ENCODE measurements around the gene CAP1.

CAP1 gene

DNA sequence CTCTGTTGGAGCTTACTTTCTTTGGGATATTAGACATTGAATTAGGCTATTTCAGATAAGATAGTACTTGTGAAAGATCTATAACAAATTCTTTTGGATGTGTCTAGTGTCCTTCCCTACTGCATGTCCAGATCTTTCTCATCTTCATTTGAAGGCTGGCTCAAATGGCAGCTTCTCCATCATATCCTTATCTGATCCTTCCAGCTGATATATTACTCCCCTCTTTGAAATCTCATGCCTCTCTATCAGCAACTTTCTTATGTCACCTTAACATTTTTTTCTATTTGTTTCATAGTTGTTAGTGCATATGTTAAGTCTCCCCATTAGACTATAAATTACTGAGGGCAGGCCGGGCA lies 17.5 kb downstream of the CAP1 start:
- TF ChIP-seq, protein P1, sequence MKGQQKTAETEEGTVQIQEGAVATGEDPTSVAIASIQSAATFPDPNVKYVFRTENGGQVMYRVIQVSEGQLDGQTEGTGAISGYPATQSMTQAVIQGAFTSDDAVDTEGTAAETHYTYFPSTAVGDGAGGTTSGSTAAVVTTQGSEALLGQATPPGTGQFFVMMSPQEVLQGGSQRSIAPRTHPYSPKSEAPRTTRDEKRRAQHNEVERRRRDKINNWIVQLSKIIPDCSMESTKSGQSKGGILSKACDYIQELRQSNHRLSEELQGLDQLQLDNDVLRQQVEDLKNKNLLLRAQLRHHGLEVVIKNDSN (IDR thresholded peaks at IDR 0.05) = no peak
- TF ChIP-seq FOXM1 (IDR thresholded peaks at IDR 0.05; ENCODE audit: borderline replicate concordance, low read depth) (no peak), CREB1 (IDR thresholded peaks at IDR 0.05; ENCODE audit: low read depth) (no peak), RAD21 (IDR thresholded peaks at IDR 0.05; ENCODE audit: low read depth) (no peak), TEAD4 (IDR thresholded peaks at IDR 0.05) (no peak), CEBPB (IDR thresholded peaks at IDR 0.05) (no peak), YY1 (IDR thresholded peaks at IDR 0.05; ENCODE audit: low read depth) (no peak), EGR1 (IDR thresholded peaks at IDR 0.05) (no peak), EP300 (IDR thresholded peaks at IDR 0.05; ENCODE audit: borderline replicate concordance) (no peak), NFIC (IDR thresholded peaks at IDR 0.05) (no peak), TAF1 (IDR thresholded peaks at IDR 0.05; ENCODE audit: low read depth) (no peak), TCF12 (IDR thresholded peaks at IDR 0.05; ENCODE audit: low read depth) (no peak), ZBTB7A (IDR thresholded peaks at IDR 0.05; ENCODE audit: low read depth) (no peak)
- TF ChIP-seq, protein P2, sequence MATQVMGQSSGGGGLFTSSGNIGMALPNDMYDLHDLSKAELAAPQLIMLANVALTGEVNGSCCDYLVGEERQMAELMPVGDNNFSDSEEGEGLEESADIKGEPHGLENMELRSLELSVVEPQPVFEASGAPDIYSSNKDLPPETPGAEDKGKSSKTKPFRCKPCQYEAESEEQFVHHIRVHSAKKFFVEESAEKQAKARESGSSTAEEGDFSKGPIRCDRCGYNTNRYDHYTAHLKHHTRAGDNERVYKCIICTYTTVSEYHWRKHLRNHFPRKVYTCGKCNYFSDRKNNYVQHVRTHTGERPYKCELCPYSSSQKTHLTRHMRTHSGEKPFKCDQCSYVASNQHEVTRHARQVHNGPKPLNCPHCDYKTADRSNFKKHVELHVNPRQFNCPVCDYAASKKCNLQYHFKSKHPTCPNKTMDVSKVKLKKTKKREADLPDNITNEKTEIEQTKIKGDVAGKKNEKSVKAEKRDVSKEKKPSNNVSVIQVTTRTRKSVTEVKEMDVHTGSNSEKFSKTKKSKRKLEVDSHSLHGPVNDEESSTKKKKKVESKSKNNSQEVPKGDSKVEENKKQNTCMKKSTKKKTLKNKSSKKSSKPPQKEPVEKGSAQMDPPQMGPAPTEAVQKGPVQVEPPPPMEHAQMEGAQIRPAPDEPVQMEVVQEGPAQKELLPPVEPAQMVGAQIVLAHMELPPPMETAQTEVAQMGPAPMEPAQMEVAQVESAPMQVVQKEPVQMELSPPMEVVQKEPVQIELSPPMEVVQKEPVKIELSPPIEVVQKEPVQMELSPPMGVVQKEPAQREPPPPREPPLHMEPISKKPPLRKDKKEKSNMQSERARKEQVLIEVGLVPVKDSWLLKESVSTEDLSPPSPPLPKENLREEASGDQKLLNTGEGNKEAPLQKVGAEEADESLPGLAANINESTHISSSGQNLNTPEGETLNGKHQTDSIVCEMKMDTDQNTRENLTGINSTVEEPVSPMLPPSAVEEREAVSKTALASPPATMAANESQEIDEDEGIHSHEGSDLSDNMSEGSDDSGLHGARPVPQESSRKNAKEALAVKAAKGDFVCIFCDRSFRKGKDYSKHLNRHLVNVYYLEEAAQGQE (IDR thresholded peaks at IDR 0.05; ENCODE audit: low read depth) = no peak
- TF ChIP-seq, protein P3, sequence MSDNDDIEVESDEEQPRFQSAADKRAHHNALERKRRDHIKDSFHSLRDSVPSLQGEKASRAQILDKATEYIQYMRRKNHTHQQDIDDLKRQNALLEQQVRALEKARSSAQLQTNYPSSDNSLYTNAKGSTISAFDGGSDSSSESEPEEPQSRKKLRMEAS (IDR thresholded peaks at IDR 0.05) = no peak

DNA sequence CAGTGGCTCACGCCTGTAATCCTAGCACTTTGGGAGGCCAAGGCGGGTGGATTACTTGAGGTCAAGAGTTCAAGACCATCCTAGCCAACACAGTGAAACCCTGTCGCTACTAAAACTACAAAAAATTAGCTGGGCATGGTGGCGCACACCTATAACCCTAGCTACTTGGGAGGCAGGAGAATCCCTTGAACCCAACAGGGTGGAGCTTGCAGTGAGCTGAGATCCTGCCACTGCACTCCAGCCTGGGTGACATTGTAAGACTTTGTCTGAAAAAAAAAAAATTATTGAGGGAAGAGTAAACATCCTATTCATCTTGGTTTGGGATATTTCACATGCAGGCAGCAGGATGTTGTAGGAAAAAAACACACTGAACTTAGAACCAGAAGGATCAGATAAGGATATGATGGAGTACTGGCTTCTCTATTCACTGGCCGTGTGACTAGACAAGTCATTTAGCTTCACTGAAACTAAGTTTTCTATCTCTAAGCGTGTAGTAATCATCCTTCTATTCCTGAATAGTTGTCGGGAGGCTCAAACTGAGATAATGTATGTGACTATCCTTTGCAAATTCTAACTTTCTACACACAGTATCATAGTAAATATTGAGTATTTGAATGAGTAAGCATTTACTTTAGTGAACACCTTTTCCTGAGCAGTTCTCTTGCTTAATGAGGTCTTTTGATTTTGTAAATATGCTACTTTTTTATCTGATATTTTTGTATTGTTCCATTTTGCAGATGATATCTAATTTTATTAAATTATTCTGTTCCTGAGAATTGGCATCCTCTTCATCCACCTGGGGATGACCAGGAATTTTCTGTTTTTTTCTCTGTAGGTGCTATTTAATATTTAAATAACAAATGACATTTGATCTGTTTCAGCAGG lies 18.2 kb downstream of the CAP1 start:
- TF ChIP-seq, protein P2 (IDR thresholded peaks at IDR 0.05; ENCODE audit: low read depth) = no peak
- TF ChIP-seq FOXM1 (IDR thresholded peaks at IDR 0.05; ENCODE audit: borderline replicate concordance, low read depth) (no peak), EP300 (IDR thresholded peaks at IDR 0.05; ENCODE audit: borderline replicate concordance) (no peak)

DNA sequence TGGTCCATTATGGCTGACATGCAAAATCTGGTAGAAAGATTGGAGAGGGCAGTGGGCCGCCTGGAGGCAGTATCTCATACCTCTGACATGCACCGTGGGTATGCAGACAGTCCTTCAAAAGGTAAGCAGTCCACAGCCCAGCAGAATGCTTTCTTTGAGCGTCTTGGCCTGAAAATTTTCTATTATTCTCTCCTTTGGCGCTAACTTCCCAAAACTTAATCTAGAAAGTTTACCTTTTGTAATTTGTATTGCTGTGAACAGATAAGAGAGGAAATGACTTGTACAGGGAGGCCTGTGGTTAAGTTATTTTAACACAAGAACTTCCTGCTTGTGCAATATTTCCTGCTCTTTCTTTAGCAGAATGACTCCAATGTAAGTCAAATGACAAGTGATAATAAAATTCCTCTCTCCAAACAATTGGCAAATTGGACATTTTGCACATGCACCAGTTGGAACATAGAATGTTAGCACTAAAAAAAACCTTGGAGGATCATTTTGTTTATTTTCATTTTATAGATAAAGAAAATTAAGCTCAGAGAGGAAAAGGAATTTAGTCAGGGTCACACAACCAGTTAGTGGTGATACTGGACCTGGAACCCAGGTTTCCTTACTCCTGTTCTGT lies 18.9 kb downstream of the CAP1 start:
- no peak for TF ChIP-seq CEBPB (IDR thresholded peaks at IDR 0.05)
- TF ChIP-seq TCF12 (IDR thresholded peaks at IDR 0.05; ENCODE audit: low read depth) = no peak
- no peak for TF ChIP-seq ZBTB7A (IDR thresholded peaks at IDR 0.05; ENCODE audit: low read depth)
- no peak for TF ChIP-seq CREB1 (IDR thresholded peaks at IDR 0.05; ENCODE audit: low read depth)
- no peak for TF ChIP-seq NFIC (IDR thresholded peaks at IDR 0.05)
- TF ChIP-seq EP300 (IDR thresholded peaks at IDR 0.05; ENCODE audit: borderline replicate concordance) = no peak
- TF ChIP-seq FOXM1 (IDR thresholded peaks at IDR 0.05; ENCODE audit: borderline replicate concordance, low read depth) = no peak
- no peak for TF ChIP-seq RAD21 (IDR thresholded peaks at IDR 0.05; ENCODE audit: low read depth)
- TF ChIP-seq YY1 (IDR thresholded peaks at IDR 0.05; ENCODE audit: low read depth) = no peak
- no peak for TF ChIP-seq TAF1 (IDR thresholded peaks at IDR 0.05; ENCODE audit: low read depth)
- no peak for TF ChIP-seq EGR1 (IDR thresholded peaks at IDR 0.05)

DNA sequence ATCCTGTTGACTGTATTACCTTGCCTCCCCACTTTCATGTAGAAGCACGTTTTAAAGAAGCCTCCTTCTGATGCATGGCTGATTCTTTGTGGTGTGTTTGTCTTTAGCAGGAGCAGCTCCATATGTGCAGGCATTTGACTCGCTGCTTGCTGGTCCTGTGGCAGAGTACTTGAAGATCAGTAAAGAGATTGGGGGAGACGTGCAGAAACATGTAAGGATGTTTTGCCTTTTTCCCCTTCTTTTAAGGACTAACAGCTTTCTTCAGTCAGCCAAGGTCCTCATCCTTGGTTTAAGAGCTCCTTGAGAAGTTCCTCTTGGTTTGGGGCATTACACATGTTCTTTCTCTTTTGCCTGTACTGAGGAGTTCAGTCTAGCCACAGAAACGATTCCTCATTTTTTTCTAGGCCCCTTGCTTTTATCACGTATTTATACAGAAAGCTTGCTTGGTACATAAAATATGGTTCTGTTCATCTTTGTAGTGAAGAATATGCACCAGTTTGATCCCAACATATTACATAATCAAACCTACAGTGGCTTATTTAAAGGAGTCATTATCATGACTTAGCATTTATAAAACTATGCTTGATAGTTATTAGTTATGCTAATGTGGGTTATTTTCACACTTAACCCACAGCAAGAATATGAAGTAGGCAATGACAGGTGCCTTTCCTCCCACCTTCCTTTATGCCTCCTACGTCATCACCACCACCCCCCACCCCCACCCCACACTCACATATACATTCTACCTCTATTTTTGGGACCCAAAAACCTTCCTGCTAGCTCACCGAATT lies 19.6 kb downstream of the CAP1 start:
- TF ChIP-seq, protein P2 (IDR thresholded peaks at IDR 0.05; ENCODE audit: low read depth) = no peak
- TF ChIP-seq EGR1 (IDR thresholded peaks at IDR 0.05) = no peak
- TF ChIP-seq CREB1 (IDR thresholded peaks at IDR 0.05; ENCODE audit: low read depth) = no peak

All from Ishikawa (cell line).